ENCODE measurements around the gene ALKBH2. TPM values are rescaled to one million over a fixed set of nuclear protein-coding genes. Genes with fewer than 3 reads are reported as not detected.
A peak's percentile ranks its signal among the peaks of the same experiment; 100 is the strongest.

Gene ALKBH2
- total and polyA plus RNA-seq, 2 of the 8 experiments (the other 6 are each of a cell fraction or from before 2014, with no cell fraction given), result 19.1 to 22.5 TPM

- H3K4me3 ChIP-seq (ENCODE audit: extremely low read depth in 1 of 4, insufficient read depth in 2 of 4, low read depth in 3 of 4, low read length in 4 of 4), result peak overlapping the region in 1 of 4 experiments; percentile 89; a peak in 2 of 8 replicates
- ChIA-PET CTCF (ENCODE audit: partially characterized antibody) (interaction anchor here (0.6 to 1.5 kb wide), 5 partner anchors 12 to 29 kb away, joined by 3 to 6 read pairs (median 4); no protein-coding TSS in a partner anchor), POLR2A (ENCODE audit: partially characterized antibody) (interaction anchor here (1.3 to 2.7 kb wide), 5 partner anchors 9 to 133 kb away, joined by 3 to 34 read pairs (median 6); partner anchors contain the start of gene ACACB)
- TF ChIP-seq MAX (IDR thresholded peaks at IDR 0.05) (no peak), NANOG (IDR thresholded peaks at IDR 0.05; ENCODE audit: insufficient read depth, low read depth, low read length, poor library complexity, severe bottlenecking) (no peak), POLR2A (IDR thresholded peaks at IDR 0.05; ENCODE audit: control extremely low read depth in 1 of 2, low read depth in 2 of 2, low read length in 2 of 2) (no peak), KDM5A (IDR thresholded peaks at IDR 0.05; ENCODE audit: low read length) (no peak), SP1 (IDR thresholded peaks at IDR 0.05; ENCODE audit: low read depth, low read length) (no peak), CTCF (IDR thresholded peaks at IDR 0.05; ENCODE audit: control extremely low read depth in 1 of 3, insufficient read depth in 1 of 3, low read depth in 1 of 3, low read length in 3 of 3) (no peak), SIN3A (conservative IDR thresholded peaks at IDR 0.05 in 1 of 2, IDR thresholded peaks at IDR 0.05 in 1 of 2; ENCODE audit: low read depth in 1 of 2, low read length in 2 of 2) (no peak), BACH1 (IDR thresholded peaks at IDR 0.05; ENCODE audit: low read length) (no peak), RNF2 (IDR thresholded peaks at IDR 0.05; ENCODE audit: borderline replicate concordance, low read depth, low read length, missing control alignments, poor library complexity, severe bottlenecking) (no peak)
These were observed 6.3 kb upstream of the ALKBH2 start for GRCh38 chr12:109099431-109100020.

More at GRCh38 chr12:109099431-109100020, 6.3 kb upstream of the ALKBH2 start:
- H2AK5ac ChIP-seq (ENCODE audit: low read depth, low read length), result no peak overlapping the region
- peaks cover 0 to 7% of the 10 kb centered on the region in 2 experiments for H4K20me1 ChIP-seq (replicated peaks in 1 of 2; ENCODE audit: control insufficient read depth in 1 of 2, insufficient read depth in 2 of 2, low read length in 2 of 2)
- H2BK120ac ChIP-seq (replicated peaks; ENCODE audit: low read depth, low read length), result no peak overlapping the region
- H4K91ac ChIP-seq (replicated peaks; ENCODE audit: insufficient read length, low read length), result no peak overlapping the region
- H3K36me3 ChIP-seq (ENCODE audit: control insufficient read depth in 2 of 4, insufficient read depth in 4 of 4, low read length in 3 of 4), result peaks cover 27 to 54% (median 46%) of the 10 kb centered on the region in 4 experiments
- H2BK12ac ChIP-seq (ENCODE audit: low read depth, low read length), result no peak overlapping the region
- H4K5ac ChIP-seq (ENCODE audit: insufficient read length, low read depth, low read length), result no peak overlapping the region
- peak overlapping the region; percentile 55 to 72 for H3K4me2 ChIP-seq (ENCODE audit: insufficient read depth in 1 of 2, low read depth in 2 of 2, low read length in 2 of 2)
- no peak overlapping the region for H3K23ac ChIP-seq (ENCODE audit: insufficient read length)
- H3K56ac ChIP-seq (replicated peaks; ENCODE audit: insufficient read length, low read depth, low read length), result no peak overlapping the region
- H3K23me2 ChIP-seq (ENCODE audit: low read depth, low read length), result peaks cover 6% of the 10 kb centered on the region
- no peak overlapping the region for H2BK15ac ChIP-seq (ENCODE audit: low read length)
- peaks cover 0 to 25% of the 10 kb centered on the region in 2 experiments; a peak in 2 of 4 replicates for H3K79me2 ChIP-seq (ENCODE audit: control insufficient read depth in 1 of 2, insufficient read depth in 2 of 2, low read length in 2 of 2)
- H3K27me3 ChIP-seq (replicated peaks in 1 of 4; ENCODE audit: control insufficient read depth in 3 of 4, extremely low read depth in 1 of 4, insufficient read depth in 3 of 4, low read length in 3 of 4), result no peaks in the 10 kb centered on the region
- no peak overlapping the region for H2BK20ac ChIP-seq (ENCODE audit: low read length)
- no peak overlapping the region for H4K8ac ChIP-seq (ENCODE audit: extremely low read depth, insufficient read depth, low read length)
- H3K27ac ChIP-seq (ENCODE audit: low read depth, low read length), result no peak overlapping the region
- DNase-seq (ENCODE audit: low read depth in 1 of 2, low spot score in 2 of 2), result no peak
- H3K79me1 ChIP-seq (ENCODE audit: low read depth, low read length), result no peaks in the 10 kb centered on the region
- H2BK5ac ChIP-seq (ENCODE audit: low read depth, low read length), result no peak overlapping the region
- H3K4me1 ChIP-seq (replicated peaks in 1 of 4; ENCODE audit: control insufficient read depth in 3 of 4, insufficient read depth in 4 of 4, low read length in 3 of 4), result no peaks in the 10 kb centered on the region; a peak in 1 of 7 replicates
- H3K4ac ChIP-seq (replicated peaks; ENCODE audit: insufficient read length, low read depth, low read length), result no peak overlapping the region
- 97% methylated on average over 12 of the region's 12 CpGs; no CpG with 5 or more reads in 1 of the 2 experiments for WGBS, 2 experiments (ENCODE audit: extremely low coverage in 1 of 2, insufficient coverage in 1 of 2, insufficient read length in 1 of 2, insufficient replicate concordance in 2 of 2, low coverage in 1 of 2, low lambda C conversion rate in 2 of 2, missing lambda C conversion rate in 1 of 2)
- FAIRE-seq, result no peak
- H3K9ac ChIP-seq (replicated peaks in 1 of 4; ENCODE audit: extremely low read depth in 1 of 4, low read depth in 3 of 4, low read length in 3 of 4), result peak overlapping the region in 1 of 4 experiments; percentile 38; a peak in 1 of 7 replicates
- H3K9me3 ChIP-seq (ENCODE audit: insufficient read depth in 2 of 2, low read depth in 1 of 2, low read length in 1 of 2), result no peaks in the 10 kb centered on the region
- H3K14ac ChIP-seq (ENCODE audit: insufficient read length), result no peak overlapping the region
- H2AFZ ChIP-seq (ENCODE audit: low read length), result no peak overlapping the region
- no peak overlapping the region for H3K18ac ChIP-seq (ENCODE audit: extremely low read depth, low read length)

Data from H1 (cell line).